ENCODE data around the gene WWC2. TPM values are rescaled to one million over a fixed set of nuclear protein-coding genes. Genes with fewer than 3 reads are reported as not detected.

WWC2 gene
- total and polyA plus RNA-seq, 2 experiments from 2014 or later, result 19.3 to 24.7 TPM

DNA sequence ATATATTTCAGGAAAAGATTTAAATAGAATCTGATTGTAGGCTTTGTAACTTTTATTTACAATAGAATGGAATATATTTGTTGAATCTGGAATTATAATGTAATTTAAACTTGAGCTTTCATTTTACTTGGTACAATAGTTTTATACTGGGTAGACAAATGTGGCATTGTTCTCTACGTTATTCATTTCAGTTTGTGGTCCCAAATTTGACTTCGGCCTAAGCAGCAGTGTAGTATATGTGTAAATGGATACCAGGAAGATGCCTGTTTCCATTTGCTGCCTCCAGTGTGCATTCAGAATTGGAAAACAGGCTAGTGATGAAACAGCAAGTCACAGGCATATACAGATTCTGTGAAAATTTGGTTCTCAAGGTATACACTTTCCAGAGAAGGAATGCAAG lies 143.2 kb downstream of the WWC2 start:
- H3K27me3 ChIP-seq, result no peaks in the 10 kb centered on the region
- no peak overlapping the region for H3K4me2 ChIP-seq
- peaks cover 13% of the 10 kb centered on the region for H3K4me1 ChIP-seq (ENCODE audit: insufficient read depth)
- no peaks in the 10 kb centered on the region for H3K9me2 ChIP-seq (replicated peaks; ENCODE audit: insufficient read depth)
- no peak for DNase-seq (ENCODE audit: low spot score)
- H3K27ac ChIP-seq, result no peak overlapping the region
- H3K79me2 ChIP-seq, result no peaks in the 10 kb centered on the region
- H3K9me3 ChIP-seq (ENCODE audit: low read depth), result no peaks in the 10 kb centered on the region
- no peak overlapping the region for H2AFZ ChIP-seq
- no peaks in the 10 kb centered on the region for H3K36me3 ChIP-seq (replicated peaks; ENCODE audit: insufficient read depth, low read depth)
- H4K20me1 ChIP-seq (ENCODE audit: insufficient read depth, poor library complexity, severe bottlenecking), result no peaks in the 10 kb centered on the region
- 78% methylated on average over 2 of the region's 2 CpGs for WGBS (ENCODE audit: low lambda C conversion rate, missing lambda C conversion rate)
- H3K4me3 ChIP-seq, result no peak overlapping the region
- TF ChIP-seq, protein P1, sequence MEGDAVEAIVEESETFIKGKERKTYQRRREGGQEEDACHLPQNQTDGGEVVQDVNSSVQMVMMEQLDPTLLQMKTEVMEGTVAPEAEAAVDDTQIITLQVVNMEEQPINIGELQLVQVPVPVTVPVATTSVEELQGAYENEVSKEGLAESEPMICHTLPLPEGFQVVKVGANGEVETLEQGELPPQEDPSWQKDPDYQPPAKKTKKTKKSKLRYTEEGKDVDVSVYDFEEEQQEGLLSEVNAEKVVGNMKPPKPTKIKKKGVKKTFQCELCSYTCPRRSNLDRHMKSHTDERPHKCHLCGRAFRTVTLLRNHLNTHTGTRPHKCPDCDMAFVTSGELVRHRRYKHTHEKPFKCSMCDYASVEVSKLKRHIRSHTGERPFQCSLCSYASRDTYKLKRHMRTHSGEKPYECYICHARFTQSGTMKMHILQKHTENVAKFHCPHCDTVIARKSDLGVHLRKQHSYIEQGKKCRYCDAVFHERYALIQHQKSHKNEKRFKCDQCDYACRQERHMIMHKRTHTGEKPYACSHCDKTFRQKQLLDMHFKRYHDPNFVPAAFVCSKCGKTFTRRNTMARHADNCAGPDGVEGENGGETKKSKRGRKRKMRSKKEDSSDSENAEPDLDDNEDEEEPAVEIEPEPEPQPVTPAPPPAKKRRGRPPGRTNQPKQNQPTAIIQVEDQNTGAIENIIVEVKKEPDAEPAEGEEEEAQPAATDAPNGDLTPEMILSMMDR (IDR thresholded peaks at IDR 0.05; ENCODE audit: poor library complexity), result no peak
- no peak for TF ChIP-seq EZH2 (IDR thresholded peaks at IDR 0.05; ENCODE audit: borderline replicate concordance)
- TF ChIP-seq EZH2phosphoT487 (IDR thresholded peaks at IDR 0.05; ENCODE audit: low read depth, severe bottlenecking, unreplicated experiment), result no peak

DNA sequence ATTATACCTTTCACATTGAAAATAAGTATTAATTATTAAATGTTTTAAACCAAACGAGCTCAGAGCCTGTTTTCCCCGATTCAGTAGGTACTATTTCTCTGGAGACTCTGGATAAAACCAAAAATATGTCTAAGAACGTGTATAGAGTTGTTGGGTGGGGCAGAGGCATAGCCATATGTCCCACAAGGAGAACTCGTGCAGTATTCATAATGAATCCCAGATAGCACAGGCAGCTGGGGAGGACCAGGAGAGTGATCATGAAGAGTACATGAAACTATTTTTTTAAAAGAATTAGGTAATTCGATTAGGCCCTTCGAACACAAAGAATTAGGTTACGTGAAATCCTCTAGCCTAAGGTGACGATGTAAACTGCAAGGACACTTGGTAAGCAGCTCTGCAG lies 145.0 kb downstream of the WWC2 start:
- Histone ChIP-seq H3K79me2 (no peaks in the 10 kb centered on the region), H2AFZ (no peak overlapping the region), H3K27ac (no peak overlapping the region), H3K4me3 (no peak overlapping the region), H3K4me2 (no peak overlapping the region), H3K9me3 (ENCODE audit: low read depth) (no peaks in the 10 kb centered on the region), H4K20me1 (ENCODE audit: insufficient read depth, poor library complexity, severe bottlenecking) (no peaks in the 10 kb centered on the region), H3K27me3 (no peaks in the 10 kb centered on the region), H3K4me1 (ENCODE audit: insufficient read depth) (peaks cover 13% of the 10 kb centered on the region), H3K9me2 (replicated peaks; ENCODE audit: insufficient read depth) (no peaks in the 10 kb centered on the region), H3K36me3 (replicated peaks; ENCODE audit: insufficient read depth, low read depth) (no peaks in the 10 kb centered on the region)
- DNase-seq (ENCODE audit: low spot score), result no peak
- TF ChIP-seq, protein P1 (IDR thresholded peaks at IDR 0.05; ENCODE audit: poor library complexity), result no peak
- TF ChIP-seq EZH2 (IDR thresholded peaks at IDR 0.05; ENCODE audit: borderline replicate concordance) (no peak), EZH2phosphoT487 (IDR thresholded peaks at IDR 0.05; ENCODE audit: low read depth, severe bottlenecking, unreplicated experiment) (no peak)
- WGBS (ENCODE audit: low lambda C conversion rate, missing lambda C conversion rate), result 78% methylated on average over 8 of the region's 8 CpGs

DNA sequence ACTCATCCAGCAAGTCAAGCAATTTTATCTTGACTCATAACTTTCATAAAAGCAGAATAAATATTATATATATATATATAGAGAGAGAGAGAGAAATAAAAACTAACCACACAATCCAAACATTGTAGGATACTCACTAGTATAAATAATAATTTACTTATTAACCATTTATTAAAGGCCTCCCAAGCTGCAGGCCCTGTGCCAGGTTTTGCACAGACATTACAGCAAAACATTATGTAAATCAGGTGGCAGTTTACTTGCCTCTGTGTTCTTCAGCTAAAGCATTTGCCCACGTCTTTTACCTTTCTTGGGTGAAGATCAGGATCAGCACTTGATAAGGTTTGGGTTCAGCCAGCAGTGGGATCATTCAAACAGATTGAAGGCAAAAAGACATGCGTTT lies 145.4 kb downstream of the WWC2 start:
- H3K9me2 ChIP-seq (replicated peaks; ENCODE audit: insufficient read depth), result no peaks in the 10 kb centered on the region
- no peak overlapping the region for H3K4me3 ChIP-seq
- 79% methylated on average over 2 of the region's 2 CpGs for WGBS (ENCODE audit: low lambda C conversion rate, missing lambda C conversion rate)
- peaks cover 13% of the 10 kb centered on the region for H3K4me1 ChIP-seq (ENCODE audit: insufficient read depth)
- H2AFZ ChIP-seq, result no peak overlapping the region
- H3K27me3 ChIP-seq, result no peaks in the 10 kb centered on the region
- H3K9me3 ChIP-seq (ENCODE audit: low read depth), result no peaks in the 10 kb centered on the region
- H4K20me1 ChIP-seq (ENCODE audit: insufficient read depth, poor library complexity, severe bottlenecking), result no peaks in the 10 kb centered on the region
- no peak overlapping the region for H3K4me2 ChIP-seq
- no peak overlapping the region for H3K27ac ChIP-seq
- TF ChIP-seq, protein P1 (IDR thresholded peaks at IDR 0.05; ENCODE audit: poor library complexity), result no peak
- TF ChIP-seq EZH2 (IDR thresholded peaks at IDR 0.05; ENCODE audit: borderline replicate concordance) (no peak), EZH2phosphoT487 (IDR thresholded peaks at IDR 0.05; ENCODE audit: low read depth, severe bottlenecking, unreplicated experiment) (no peak)
- H3K79me2 ChIP-seq, result no peaks in the 10 kb centered on the region
- no peak for DNase-seq (ENCODE audit: low spot score)
- no peaks in the 10 kb centered on the region for H3K36me3 ChIP-seq (replicated peaks; ENCODE audit: insufficient read depth, low read depth)

- no peak overlapping the region for H2AFZ ChIP-seq
- no peak overlapping the region for H3K4me3 ChIP-seq
- H3K36me3 ChIP-seq (replicated peaks; ENCODE audit: insufficient read depth, low read depth), result no peaks in the 10 kb centered on the region
- H3K9me2 ChIP-seq (replicated peaks; ENCODE audit: insufficient read depth), result no peaks in the 10 kb centered on the region
- no peak overlapping the region for H3K27ac ChIP-seq
- 100% methylated on average over 2 of the region's 2 CpGs for WGBS (ENCODE audit: low lambda C conversion rate, missing lambda C conversion rate)
- no peaks in the 10 kb centered on the region for H3K4me1 ChIP-seq (ENCODE audit: insufficient read depth)
- no peaks in the 10 kb centered on the region for H3K79me2 ChIP-seq
- TF ChIP-seq, protein P1 (IDR thresholded peaks at IDR 0.05; ENCODE audit: poor library complexity), result no peak
- TF ChIP-seq EZH2 (IDR thresholded peaks at IDR 0.05; ENCODE audit: borderline replicate concordance), result no peak
- no peak for TF ChIP-seq EZH2phosphoT487 (IDR thresholded peaks at IDR 0.05; ENCODE audit: low read depth, severe bottlenecking, unreplicated experiment)
- no peaks in the 10 kb centered on the region for H3K9me3 ChIP-seq (ENCODE audit: low read depth)
- H4K20me1 ChIP-seq (ENCODE audit: insufficient read depth, poor library complexity, severe bottlenecking), result no peaks in the 10 kb centered on the region
- no peaks in the 10 kb centered on the region for H3K27me3 ChIP-seq
- no peak for DNase-seq (ENCODE audit: low spot score)
- no peak overlapping the region for H3K4me2 ChIP-seq
These were observed 149.1 kb downstream of the WWC2 start for GRCh38 chr4:183248201-183248600.
